Bronchial epithelial cell (primary cell): ENCODE measurements around the gene RBBP8. TPM values are rescaled to one million over a fixed set of nuclear protein-coding genes. Genes with fewer than 3 reads are reported as not detected.

Experiments used
- DNase-seq: peaks from one replicate; pipeline ENCODE4 v3.0.0-alpha.2; 2010; ENCODE audit warnings: low read depth
- FAIRE-seq: peaks from 2 replicates; lab custom pipeline; 2011; peaks lifted over from hg19 to GRCh38; lab: Jason Lieb, UNC
- H3K27me3 ChIP-seq: 2 replicates; pipeline ENCODE4 v1.5.1; 2011; ENCODE audit warnings: low read length; ENCODE audit not compliant: control insufficient read depth, insufficient read depth
- H3K36me3 ChIP-seq: 2 replicates; pipeline ENCODE4 v1.5.1; 2011; ENCODE audit warnings: low read length; ENCODE audit not compliant: control insufficient read depth, insufficient read depth
- H3K4me3 ChIP-seq: 2 replicates; pipeline ENCODE4 v1.5.1; 2011; ENCODE audit warnings: mild to moderate bottlenecking, low read depth, low read length, control low read depth
- CTCF ChIP-seq: IDR thresholded peaks from 2 replicates; pipeline ENCODE4 v1.5.1; 2011; ENCODE audit warnings: mild to moderate bottlenecking, moderate library complexity, low read length, control low read depth, inconsistent platforms; ENCODE audit not compliant: insufficient read depth, severe bottlenecking
- total RNA-seq: library from RNA; depleted of rRNA; stranded (reverse); fragments of >200 nt; gene quantifications from 2 replicates; pipeline ENCODE4 v1.2.1, GENCODE V29; 2014

The RBBP8 gene
- total RNA-seq, 1 donor from 2014 or later = 72.9 TPM

GRCh38 chr18:23003289-23003688 lies 70.2 kb downstream of the RBBP8 start:
- Histone ChIP-seq H3K27me3 (no peaks in the 10 kb centered on the region), H3K36me3 (peaks cover 20% of the 10 kb centered on the region), H3K4me3 (no peak overlapping the region)
- TF ChIP-seq CTCF = no peak
- no peak for FAIRE-seq
- no peak for DNase-seq

GRCh38 chr18:23012249-23012648 lies 79.1 kb downstream of the RBBP8 start:
- H3K27me3 ChIP-seq = no peaks in the 10 kb centered on the region

GRCh38 chr18:23020555-23021294 lies 87.6 kb downstream of the RBBP8 start:
- H3K36me3 ChIP-seq = peaks cover 13% of the 10 kb centered on the region
- H3K4me3 ChIP-seq = no peak overlapping the region
- H3K27me3 ChIP-seq = no peaks in the 10 kb centered on the region
- DNase-seq (no peak), FAIRE-seq (no peak)
- TF ChIP-seq CTCF = no peak

More at GRCh38 chr18:23012249-23012648, 79.1 kb downstream of the RBBP8 start:
- Histone ChIP-seq H3K36me3 (peaks cover 6% of the 10 kb centered on the region), H3K4me3 (no peak overlapping the region)
- no peak for TF ChIP-seq CTCF
- no peak for FAIRE-seq
- no peak for DNase-seq

GRCh38 chr18:23021623-23022022 lies 88.5 kb downstream of the RBBP8 start:
- FAIRE-seq (no peak), DNase-seq (no peak)
- H3K27me3 ChIP-seq = no peaks in the 10 kb centered on the region
- peaks cover 18% of the 10 kb centered on the region for H3K36me3 ChIP-seq
- H3K4me3 ChIP-seq = no peak overlapping the region
- TF ChIP-seq CTCF = no peak

- no peaks in the 10 kb centered on the region for H3K27me3 ChIP-seq
- TF ChIP-seq CTCF = no peak
- H3K4me3 ChIP-seq = no peak overlapping the region
- peaks cover 1% of the 10 kb centered on the region for H3K36me3 ChIP-seq
- no peak for FAIRE-seq
- peak; percentile 80 for DNase-seq
Measured at GRCh38 chr18:23032030-23032582, 99.0 kb downstream of the RBBP8 start.
